ENCODE measurements around the gene IQSEC3.
A peak's percentile ranks its signal among the peaks of the same experiment; 100 is the strongest.
"Not testable (repeated sequence)": the region's sequence is repeated elsewhere in the genome, so short reads cannot be mapped to it uniquely, and the experiment has no call there.

IQSEC3 gene

DNA sequence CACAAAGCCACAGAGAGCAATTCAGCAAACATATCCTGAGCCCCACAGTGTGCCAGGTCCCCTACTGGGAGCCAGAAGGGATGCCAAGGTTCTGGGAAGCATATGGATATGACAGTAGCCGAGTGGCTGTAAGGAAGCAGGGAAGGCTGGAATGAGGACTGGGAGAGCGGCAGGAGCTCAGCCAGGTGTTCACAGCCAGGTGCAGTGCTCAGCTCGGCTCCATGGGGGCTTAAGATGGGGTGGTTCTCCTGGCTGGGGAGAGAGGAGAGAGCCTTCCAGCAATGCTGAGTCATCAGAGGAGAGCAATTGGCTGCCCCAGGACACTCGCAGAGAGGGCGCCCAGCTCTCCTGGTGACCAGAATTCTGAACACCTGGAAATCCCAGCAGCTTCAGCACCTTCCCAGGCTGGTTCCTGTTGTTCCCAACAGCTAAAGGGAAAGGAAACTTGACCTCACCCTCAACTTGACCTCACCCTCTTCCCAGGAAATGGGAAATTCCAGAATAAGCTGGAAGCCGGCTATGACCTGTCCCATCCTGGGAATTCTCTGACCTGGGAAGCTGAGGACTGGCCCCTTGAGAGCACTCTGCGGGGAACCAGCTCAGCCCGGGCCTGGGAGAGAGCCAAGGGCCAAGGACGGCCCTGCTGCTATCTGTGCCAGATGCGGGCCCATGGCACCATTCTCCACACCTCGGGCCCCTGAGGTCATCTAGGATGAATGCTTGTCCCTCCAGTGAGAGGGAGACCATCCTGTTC, 112.7 kb downstream of the IQSEC3 start:
- TF ChIP-seq POLR2A (IDR thresholded peaks at IDR 0.05; ENCODE audit: low read depth, low read length) (no peak), POLR2AphosphoS5 (IDR thresholded peaks at IDR 0.05; ENCODE audit: low read depth, low read length) (no peak), TAF1 (IDR thresholded peaks at IDR 0.05; ENCODE audit: borderline replicate concordance, low read depth, low read length) (no peak)
- no peak for DNase-seq (ENCODE audit: insufficient read length)
- no peak for FAIRE-seq

GRCh38 chr12:179885-180284, 113.3 kb downstream of the IQSEC3 start:
- no peak for FAIRE-seq
- no peak for DNase-seq (ENCODE audit: insufficient read length)
- TF ChIP-seq TAF1 (IDR thresholded peaks at IDR 0.05; ENCODE audit: borderline replicate concordance, low read depth, low read length) = no peak
- no peak for TF ChIP-seq POLR2AphosphoS5 (IDR thresholded peaks at IDR 0.05; ENCODE audit: low read depth, low read length)
- TF ChIP-seq POLR2A (IDR thresholded peaks at IDR 0.05; ENCODE audit: low read depth, low read length) = no peak

DNA sequence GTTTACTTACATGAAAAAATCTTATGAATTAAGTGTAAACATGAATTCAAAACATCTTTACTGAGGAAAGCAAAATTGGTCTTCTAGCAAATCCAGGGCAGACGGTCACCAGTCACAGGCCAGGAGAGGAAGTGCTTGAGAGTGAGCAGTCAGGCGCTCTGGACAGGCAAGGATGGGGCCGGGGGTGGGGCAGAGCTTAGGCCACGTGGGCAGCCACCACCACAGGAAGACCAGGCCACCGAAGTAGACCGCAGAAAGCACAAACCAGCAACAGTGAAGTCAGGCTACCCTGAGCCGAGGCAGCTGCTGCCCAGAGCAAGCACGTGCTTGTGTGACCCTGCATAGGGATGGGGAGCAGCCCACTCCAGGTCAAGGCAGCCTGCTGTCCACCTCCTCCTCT, 113.9 kb downstream of the IQSEC3 start:
- TF ChIP-seq POLR2AphosphoS5 (IDR thresholded peaks at IDR 0.05; ENCODE audit: low read depth, low read length) = no peak
- no peak for TF ChIP-seq POLR2A (IDR thresholded peaks at IDR 0.05; ENCODE audit: low read depth, low read length)
- no peak for TF ChIP-seq TAF1 (IDR thresholded peaks at IDR 0.05; ENCODE audit: borderline replicate concordance, low read depth, low read length)
- no peak for FAIRE-seq
- DNase-seq (ENCODE audit: insufficient read length) = no peak

- DNase-seq (ENCODE audit: insufficient read length) (no peak), FAIRE-seq (no peak)
- TF ChIP-seq POLR2AphosphoS5 (IDR thresholded peaks at IDR 0.05; ENCODE audit: low read depth, low read length) (no peak), POLR2A (IDR thresholded peaks at IDR 0.05; ENCODE audit: low read depth, low read length) (no peak), TAF1 (IDR thresholded peaks at IDR 0.05; ENCODE audit: borderline replicate concordance, low read depth, low read length) (no peak)
Observed at GRCh38 chr12:181921-182320, 115.4 kb downstream of the IQSEC3 start.

DNA sequence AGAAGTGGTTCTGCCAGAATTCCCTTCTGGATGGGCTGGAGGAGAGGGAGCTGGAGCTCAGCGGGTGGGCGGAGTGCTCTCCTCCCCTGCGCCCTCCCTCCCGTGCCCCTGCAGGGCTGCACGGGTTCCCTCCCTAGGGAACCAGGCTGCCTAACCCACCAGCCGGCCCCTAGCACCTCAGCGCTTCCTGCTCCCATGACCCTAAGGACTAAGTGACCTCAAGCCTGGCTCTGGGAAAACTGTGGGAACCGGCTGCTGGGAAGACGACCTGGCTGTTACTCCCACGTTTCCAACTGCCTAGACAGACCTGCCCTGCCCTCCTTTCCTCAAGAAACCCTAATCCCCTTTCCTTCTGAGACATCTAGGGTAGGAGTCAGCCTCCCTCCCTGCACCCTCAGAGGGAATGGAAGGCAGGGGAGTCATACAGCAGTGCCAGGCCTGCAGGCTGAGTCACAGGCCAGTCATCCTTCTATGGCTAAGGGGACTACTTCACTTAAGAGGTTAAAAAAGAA, 115.9 kb downstream of the IQSEC3 start:
- no peak for FAIRE-seq
- no peak for DNase-seq (ENCODE audit: insufficient read length)
- no peak for TF ChIP-seq TAF1 (IDR thresholded peaks at IDR 0.05; ENCODE audit: borderline replicate concordance, low read depth, low read length)
- TF ChIP-seq POLR2AphosphoS5 (IDR thresholded peaks at IDR 0.05; ENCODE audit: low read depth, low read length) = no peak
- TF ChIP-seq POLR2A (IDR thresholded peaks at IDR 0.05; ENCODE audit: low read depth, low read length) = no peak

DNA sequence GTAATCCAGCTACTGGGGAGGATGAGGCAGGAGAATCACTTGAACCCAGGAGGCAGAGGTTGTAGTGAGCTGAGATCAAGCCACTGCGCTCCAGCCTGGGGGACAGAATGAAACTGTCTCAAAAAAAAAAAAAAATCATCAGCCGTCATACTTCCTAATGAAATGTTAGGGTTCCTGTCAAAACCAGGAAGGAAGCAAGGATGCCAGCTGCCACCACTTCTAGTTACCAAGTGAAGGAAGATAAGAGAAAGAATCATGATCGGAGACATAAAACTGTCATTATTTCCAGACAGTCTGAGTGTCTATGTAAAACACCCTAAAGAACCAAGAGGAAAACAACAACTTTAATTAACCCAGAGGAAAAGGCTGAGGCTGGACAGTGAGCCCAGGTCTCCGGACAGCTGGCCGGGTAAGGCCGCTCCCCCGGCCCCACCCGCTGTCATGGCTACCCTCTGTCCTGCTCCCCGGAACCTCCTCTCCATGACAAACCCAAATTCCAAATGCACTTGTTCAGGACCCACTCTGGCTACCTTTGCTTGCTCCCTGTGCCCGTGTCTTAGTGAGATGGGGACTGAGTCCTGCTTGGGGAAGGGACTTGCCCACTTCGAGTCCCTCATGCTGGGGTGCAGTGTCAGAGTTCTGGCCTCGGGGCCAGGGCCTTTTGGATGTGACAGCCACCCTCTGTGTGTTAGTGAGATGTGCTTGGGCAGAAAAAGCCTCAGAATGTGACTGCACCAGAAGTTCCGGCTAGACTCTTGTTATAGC, 118.4 kb downstream of the IQSEC3 start:
- TF ChIP-seq TAF1 (IDR thresholded peaks at IDR 0.05; ENCODE audit: borderline replicate concordance, low read depth, low read length) = no peak
- TF ChIP-seq POLR2AphosphoS5 (IDR thresholded peaks at IDR 0.05; ENCODE audit: low read depth, low read length) = no peak
- DNase-seq (ENCODE audit: insufficient read length) = no peak
- no peak for FAIRE-seq

DNA sequence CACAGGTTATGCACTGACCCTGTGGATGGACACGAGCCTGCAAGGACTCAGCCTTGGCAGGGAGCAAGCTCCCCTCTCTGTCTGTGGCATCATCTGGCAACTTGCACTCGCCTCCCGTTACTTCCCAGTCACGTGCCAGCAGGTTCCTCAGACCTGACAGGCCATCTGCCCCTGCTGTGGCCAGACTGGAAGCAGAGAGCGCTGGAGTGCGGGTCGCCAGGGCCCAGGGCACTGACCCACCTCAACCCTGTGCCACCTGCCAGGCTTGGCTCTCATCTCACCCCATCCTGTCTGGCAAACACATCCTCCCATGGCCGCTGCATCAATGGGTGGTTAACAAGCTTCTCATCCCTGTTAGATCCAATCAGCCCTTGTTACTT, 119.0 kb downstream of the IQSEC3 start:
- TF ChIP-seq POLR2A (IDR thresholded peaks at IDR 0.05; ENCODE audit: low read depth, low read length) = no peak
- no peak for TF ChIP-seq TAF1 (IDR thresholded peaks at IDR 0.05; ENCODE audit: borderline replicate concordance, low read depth, low read length)
- no peak for FAIRE-seq
- DNase-seq (ENCODE audit: insufficient read length) = no peak

GRCh38 chr12:186006-186625, 119.5 kb downstream of the IQSEC3 start:
- no peak for DNase-seq (ENCODE audit: insufficient read length)
- FAIRE-seq = no peak
- TF ChIP-seq TAF1 (IDR thresholded peaks at IDR 0.05; ENCODE audit: borderline replicate concordance, low read depth, low read length) (no peak), POLR2A (IDR thresholded peaks at IDR 0.05; ENCODE audit: low read depth, low read length) (no peak), POLR2AphosphoS5 (IDR thresholded peaks at IDR 0.05; ENCODE audit: low read depth, low read length) (no peak)

GRCh38 chr12:187986-188909, 121.7 kb downstream of the IQSEC3 start:
- FAIRE-seq; DNase-seq (ENCODE audit: insufficient read length): not testable (repeated sequence)

DNA sequence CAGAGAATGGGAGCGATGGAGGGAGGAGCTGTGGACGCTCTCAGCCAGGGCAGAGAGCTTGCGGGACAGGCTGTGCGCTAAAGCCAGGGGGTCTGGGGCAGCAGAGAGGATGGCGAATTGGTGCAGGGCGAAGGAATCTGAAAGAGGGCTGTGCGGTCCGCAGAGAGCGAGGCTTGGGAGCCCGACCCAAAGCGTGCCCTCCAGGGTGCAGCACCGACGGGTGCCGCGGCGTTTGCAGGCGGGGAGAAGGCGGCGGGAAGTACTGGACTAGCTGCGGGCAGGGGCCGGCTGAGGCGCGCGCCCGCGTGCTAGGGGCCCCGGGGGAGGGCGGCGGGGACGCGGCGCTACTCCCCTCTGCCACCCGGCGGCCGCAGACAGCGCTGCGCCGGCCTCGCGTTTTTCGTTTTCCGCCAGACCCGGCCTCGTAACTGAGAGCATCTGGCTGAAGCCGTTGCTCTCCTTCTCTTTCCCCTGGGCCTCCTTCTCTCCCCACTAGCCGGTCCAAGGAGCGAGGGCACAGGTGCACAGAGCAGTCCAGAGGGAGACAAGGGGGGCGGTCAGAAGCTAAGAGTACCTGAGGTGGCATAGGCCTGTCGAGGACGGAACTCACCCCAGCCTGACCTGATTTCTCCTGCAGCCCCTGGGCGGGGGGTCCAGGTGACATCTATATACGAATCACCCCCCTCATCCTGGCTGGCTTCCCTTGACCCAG, 122.5 kb downstream of the IQSEC3 start:
- TF ChIP-seq TAF1 (IDR thresholded peaks at IDR 0.05; ENCODE audit: borderline replicate concordance, low read depth, low read length) = no peak
- FAIRE-seq (no peak), DNase-seq (ENCODE audit: insufficient read length) (peak; percentile 48)

DNA sequence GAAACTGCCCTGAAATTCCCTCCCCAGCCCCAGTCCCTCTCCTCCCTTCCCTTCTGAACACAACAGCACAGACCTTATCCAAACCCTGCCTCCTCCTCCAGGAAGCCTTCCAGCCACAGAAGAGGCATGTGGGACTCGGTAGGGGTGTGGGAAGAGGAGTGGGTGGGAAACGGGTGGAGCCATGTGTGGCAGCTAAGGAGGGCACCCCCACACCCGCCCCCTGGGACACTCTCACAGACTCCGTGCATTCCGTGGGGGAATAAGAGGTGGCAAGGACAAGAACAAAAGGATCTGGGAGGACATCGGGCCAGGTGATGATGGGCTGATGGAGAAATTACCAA, 123.0 kb downstream of the IQSEC3 start:
- no peak for FAIRE-seq
- TF ChIP-seq TAF1 (IDR thresholded peaks at IDR 0.05; ENCODE audit: borderline replicate concordance, low read depth, low read length) = no peak
- no peak for TF ChIP-seq POLR2AphosphoS5 (IDR thresholded peaks at IDR 0.05; ENCODE audit: low read depth, low read length)
- TF ChIP-seq POLR2A (IDR thresholded peaks at IDR 0.05; ENCODE audit: low read depth, low read length) = no peak
- no peak for DNase-seq (ENCODE audit: insufficient read length)
